Hippocampal formation (tissue), 2 donors: Measurements from ENCODE around the gene SOX21.

ENCODE experiments used
- DNase-seq, 2 donors: peaks; one replicate each; lab custom pipeline; 2025; lab: John Stamatoyannopoulos, UW

SOX21 gene

DNA sequence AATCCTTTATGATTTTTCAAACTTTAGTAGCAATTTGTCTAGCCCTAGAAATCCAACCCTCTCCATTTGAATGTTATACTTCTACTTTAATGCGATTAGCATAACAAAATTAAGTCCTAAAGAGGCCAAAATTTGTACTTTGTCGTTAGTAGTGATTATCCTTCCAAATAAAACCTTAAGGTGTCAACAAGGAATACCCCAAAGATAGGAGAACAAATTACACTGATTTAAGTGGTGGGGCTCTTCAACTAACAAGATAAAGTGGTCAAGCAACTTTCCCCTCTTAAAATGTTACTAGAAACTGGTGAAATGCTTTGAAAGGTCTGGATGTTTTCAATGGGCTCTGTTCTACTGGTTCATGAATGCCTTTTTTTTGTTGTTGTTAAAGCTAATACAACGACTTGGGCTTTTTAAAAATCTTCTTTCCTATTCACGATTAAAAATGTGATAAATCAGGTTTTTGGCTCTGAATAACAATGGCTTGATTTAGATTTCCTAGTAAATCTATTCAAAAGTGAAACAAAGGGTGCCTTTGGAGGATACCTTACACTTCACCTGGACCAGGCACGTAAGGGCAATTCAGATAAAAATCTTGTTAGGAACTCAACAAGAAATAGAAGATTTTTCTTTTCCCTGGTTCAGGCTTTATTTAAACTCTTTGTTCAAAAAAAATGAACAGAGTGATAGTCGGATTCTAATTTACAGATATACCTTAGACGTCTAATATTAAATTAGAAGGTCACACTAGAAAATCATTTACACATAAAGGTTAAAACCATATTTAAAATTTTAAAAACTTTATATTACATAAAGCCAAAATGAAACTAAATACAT is 3.1 kb downstream of the SOX21 start:
- no peak for DNase-seq

DNA sequence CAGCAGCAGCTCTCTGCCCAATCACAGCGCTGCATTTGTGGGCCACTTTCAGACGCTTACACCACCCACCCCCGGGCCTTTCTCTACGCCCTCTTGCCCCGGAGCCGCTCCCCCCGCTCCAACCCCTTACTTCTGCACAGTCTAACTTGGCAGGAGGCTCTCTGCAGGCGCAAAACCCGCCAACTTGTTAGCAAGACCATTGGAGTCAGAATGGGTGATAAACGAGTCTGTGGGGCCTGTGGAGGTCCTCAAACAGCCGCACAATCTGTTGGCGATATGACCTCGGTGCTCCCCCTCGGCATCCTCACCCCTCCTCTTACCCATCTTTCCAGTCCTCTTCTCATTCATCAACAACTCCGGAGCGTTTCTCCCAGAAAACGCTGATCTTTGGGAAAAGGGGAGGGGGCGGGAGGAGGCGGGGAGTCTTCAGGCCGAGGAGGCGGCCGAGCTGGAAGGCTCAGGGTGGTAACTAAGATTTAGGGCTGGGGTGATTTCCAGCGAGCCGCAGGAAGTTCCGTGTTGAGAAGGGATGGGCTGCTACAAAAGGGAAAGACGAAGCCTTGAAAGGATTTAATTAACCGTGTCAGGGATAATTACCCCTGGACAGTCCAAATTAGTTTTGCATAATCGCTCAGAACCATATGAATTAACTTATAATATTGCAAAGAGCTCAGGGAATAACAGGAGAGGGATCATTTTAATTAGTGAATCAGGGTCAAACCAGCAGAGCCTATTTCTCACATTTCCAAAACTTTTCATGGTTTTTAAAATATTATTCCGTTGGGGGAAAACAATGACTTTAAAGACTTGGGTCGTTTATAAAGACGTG is 4.1 kb downstream of the SOX21 start:
- peak; percentile 29 to 64 for DNase-seq

DNA sequence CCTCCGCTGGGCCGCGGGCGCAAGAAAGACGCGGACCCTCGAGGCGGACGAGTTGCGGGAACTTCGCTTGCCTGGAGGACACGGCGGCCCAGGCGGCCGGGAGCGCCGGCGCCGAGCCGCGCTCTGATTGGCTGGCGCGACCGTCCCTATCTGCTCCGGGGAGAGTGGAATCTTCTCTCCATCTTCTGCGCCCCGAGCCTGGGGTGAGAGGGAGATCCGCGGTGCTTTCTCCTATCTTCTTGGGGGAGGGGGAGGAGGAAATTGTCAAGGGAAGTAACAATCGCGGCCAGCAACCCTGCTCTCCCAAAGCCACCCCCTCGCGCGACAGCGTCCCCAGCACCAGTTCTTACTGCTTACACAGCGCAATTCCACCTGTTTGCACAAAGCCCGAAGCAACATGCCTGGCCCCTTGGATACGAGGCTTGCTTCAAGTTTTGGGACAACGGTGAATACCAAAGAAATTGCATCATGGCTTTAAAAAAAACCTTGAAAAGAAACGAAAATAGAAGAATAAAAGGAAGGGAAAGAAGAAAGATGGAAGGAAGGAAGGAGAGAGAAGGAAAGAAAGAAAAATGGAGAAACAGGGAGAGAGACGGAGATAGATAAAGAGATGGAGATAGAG is 4.8 kb downstream of the SOX21 start:
- peak in 1 of 2 donors; percentile 28 for DNase-seq

DNA sequence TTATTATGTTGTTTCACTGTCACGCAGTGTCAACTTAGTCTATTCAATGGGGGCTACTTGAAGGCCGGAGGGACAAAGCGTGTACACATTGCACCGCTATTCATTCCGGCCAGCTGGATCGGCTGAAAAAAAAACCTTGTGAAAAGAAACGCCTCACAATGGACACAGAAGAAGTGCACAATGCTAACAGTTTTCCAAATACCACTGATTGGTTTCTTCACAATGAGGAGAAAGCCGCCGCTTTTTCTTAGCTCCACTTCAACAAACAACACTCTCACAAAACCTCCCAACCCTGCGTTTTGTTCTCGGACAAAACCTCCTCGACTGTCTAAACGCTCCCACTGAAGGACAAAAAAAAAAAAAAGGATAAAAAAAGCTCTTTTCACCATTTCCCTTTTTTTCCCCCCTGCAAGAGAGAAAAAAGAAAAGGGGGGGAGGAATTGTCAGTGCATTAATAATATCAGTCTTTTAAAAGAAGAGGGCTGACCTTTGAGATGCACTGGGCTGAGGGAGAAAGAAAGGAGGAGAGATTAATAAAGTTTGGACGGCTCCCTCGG is 5.4 kb downstream of the SOX21 start:
- peak; percentile 64 to 88 for DNase-seq

DNA sequence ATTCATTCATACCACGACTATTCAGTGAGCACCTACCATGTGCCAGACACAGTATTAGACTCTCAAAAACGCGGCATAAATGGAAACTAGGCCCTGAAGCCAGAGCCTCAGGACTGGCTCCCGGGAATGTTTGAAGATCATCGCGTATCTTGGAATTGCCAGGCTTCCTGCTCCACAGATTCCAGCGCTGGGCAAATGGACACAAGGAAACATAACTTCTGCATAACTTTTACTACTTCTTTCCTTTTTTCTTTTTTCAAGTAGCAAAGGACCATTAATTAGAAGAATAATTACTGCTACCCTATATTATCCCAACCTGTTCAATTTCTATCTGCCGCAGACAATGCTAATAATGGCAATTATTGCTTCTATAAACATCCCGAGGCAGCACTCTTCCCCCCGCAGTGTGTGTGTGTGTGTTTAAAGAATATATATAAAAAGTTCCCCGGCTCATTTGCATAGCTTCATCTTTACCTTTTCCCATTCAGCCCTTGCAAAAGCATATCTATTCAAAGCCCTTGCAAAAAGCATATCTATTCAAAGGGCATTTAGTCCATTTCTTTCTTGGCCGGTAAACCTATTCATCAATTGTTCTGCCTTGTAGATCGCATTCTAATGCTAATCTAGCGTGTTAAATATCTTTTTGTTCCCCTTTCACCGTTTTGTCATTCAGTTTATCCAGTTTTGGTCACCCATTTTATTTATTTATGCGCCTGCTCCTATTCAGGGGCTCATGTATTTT is 6.1 kb downstream of the SOX21 start:
- no peak for DNase-seq

DNA sequence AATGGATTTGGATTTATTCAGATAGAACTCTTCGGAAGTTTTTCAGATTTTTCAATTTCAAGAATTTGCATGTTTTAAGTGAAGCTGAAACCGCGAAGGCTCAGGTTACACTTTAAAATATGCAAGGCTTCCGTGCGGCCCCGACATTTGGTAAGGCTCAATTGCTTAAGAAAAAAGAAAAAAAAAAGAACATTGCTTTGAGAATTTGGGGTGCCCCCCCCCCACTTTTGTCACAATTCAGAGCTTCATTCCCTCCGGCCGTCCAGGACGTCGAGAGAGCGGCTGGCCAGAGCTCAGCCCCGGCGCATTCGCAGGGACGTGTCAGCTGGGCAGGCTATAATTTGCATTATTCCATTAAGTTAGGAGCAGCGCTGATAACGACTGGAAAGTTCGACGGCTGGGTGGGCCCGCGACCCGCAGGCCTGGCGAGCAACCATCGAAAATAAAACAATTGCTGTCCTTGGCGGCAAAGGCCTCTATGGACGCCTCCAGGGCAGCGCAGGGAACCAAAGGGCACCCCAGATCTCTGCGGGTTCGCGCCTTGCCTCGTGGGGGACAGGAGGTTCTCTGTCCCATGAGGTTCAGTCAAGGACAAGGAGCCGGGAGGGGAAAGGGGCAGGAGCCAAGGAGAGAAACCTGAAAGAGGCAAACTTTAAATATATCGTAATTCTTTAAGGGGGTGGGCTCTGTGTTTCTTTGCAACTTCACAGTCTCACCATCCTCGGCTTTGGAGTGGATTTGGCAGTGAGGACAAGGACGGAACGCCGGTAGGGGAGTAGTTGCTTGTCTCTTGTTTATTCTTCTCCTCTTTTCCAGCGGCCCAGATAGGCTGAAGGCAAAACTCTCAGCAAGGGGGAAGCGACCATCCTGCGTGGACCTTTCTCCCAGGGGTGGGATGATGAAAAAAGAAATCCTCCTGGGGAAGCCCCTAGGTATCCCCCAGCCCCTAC is 7.0 kb downstream of the SOX21 start:
- DNase-seq, result no peak

DNA sequence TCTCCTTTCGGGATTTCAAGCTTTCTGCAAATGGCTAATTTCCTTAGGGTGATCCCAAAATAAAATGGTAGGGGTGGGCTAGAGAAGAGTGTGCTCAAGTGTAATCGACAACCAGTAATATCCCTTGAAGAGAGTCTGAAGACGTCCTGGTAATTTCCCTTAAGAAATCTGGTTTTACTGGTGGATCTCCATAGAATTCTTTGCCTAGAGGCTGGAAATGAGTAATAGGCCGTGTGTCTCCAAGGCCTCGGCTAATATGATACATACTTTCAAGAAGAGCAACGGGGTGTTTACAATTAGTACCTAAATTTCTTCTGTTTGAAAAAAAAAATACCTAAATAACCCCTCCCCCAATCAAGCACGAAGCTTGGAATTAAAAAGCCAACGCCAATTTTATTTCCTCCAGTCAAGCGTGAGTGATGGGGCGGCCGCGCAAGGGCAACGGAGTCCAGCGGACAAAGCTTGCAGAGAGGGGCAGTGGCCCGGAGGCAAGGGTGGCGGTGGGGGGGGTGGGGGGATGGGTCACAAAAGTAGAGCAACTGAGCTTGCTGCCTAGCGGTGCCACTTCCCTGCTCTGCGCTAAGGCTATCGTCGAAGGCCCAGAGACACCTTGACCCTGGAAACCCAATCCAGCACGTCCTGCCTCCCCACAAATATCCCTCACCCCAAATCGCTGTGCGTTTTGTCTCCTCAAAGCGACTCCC is 7.8 kb downstream of the SOX21 start:
- no peak for DNase-seq

DNA sequence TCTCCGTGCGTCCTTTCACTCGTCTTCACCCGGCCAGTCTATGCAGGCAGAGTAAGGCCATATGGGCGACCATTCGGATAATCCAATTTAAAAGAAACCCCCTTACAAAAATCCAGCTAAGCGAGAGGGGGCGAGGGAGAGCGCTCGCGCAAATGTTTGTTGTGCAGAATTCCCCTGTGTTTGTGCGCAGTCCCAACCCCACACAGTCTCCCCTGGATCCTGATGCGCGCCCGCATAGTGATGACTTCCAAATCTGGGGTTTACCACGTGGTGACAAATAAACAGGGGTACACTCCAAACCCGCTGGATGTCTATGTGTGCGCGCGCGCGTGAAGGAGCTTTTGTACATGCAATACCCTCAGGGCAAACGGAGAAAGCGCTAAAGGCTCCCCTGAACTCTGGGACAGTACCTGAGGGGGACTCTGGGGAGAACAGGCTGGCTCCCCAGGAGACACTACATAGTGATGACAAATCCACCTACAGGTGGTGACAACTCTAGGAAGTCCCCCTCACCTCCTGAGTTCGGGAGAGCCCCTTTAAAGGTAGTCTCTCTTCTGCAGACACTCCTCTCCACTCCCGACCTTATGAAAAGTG is 8.5 kb downstream of the SOX21 start:
- DNase-seq, result no peak

DNA sequence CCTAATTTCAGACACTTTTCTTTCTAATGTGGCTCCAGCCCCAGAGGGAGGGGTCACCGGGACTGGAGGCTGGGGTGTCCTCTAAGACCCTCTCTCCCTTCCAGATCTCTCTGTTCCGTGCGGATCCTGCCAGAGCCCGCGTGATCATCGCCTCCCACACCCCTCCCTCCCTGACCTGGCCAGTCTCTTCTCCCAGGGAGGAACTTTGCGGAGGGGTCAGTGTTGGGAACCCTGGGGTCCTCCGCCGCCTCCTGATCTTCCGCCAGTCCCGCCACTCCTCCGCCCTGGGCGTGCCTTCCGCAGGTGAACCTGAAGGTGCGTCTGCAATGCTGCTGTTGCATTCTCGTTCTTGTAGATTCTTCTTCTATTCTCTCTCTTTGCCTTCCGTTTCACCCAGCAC is 9.1 kb downstream of the SOX21 start:
- no peak for DNase-seq

DNA sequence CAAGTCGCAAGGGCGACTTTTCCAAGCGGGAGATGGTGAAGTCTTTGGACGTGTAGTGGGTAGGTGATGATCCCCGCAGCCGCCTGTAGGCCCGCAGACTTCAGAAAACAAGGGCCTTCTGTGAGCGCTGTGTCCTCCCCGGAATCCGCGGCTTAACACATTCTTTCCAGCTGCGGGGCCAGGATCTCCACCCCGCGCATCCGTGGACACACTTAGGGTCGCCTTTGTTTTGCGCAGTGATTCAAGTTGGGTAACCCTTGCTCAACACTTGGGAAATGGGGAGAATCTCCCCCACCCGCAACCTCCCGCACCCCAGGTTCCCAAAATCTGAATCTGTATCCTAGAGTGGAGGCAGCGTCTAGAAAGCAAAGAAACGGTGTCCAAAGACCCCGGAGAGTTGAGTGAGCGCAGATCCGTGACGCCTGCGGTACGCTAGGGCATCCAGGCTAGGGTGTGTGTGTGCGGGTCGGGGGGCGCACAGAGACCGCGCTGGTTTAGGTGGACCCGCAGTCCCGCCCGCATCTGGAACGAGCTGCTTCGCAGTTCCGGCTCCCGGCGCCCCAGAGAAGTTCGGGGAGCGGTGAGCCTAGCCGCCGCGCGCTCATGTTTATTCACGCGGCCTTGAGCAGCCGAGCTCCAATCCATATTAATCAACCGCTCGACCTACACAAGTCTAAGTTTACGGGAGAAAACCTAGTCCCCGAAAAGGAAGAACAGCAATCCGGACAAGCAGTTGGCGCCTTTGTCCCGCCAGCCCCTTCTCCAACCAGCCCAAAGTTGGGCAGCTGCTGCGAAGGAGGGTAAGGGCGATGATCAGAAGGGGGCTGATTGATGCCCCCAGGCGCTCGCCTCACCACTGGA is 9.9 kb downstream of the SOX21 start:
- no peak for DNase-seq

DNA sequence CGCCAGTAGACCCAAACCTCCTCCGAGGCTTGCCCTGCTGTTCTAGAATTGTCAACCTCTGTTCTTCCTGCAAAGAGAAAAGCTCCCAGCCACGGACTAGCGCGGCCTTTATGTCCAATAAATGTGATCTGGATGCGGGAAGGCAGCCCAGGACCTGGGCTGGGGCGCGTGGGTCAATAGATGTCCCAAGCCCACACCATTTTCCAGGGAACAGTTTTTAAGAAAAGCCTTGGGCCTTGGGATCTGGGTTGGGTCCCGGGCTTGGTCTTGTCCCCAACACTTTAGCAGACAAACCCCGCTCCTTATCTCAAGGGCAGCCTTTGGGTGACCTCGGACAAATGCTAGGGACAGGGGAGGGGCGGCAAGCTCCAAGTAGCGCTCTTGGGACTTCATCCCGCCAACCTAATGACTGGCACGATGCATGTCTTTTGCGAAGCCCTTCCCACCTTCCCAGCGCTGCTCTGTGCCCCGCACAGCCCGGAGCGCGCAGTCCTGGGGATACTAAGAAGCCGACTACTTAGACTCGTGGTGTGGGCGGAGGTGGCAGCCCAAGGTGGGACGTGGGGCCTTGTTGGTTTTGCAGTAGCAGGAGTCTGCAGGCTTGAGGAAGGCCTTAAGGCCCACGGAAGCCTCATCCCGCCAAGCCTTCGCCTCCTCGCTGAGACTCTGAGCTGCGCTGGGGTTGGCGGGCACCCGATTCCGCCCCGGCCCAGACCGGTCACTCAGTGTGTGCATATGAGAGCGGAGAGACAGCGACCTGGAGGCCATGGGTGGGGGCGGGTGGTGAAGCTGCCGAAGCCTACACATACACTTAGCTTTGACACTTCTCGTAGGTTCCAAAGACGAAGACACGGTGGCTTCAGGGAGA is 10.8 kb downstream of the SOX21 start:
- no peak for DNase-seq

DNA sequence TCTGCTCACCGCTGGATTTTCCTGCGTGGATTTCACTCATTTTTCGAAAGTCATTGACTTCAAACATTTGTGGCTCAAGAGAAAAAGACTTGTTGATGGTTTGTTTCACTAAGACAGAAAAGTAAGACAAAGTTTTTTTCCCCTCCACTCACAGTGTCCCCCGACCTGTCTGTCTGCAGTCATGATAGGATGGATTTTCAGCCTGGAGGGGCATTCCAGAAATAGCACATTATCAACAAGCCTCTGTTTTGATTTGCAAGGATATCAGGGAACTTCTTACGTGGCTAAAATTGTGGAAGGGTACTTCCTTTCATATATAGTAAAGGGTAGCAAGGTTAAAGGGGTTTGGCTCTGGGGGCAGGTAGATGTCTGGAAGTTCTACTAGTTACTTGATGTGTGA is 11.8 kb downstream of the SOX21 start:
- no peak for DNase-seq

DNA sequence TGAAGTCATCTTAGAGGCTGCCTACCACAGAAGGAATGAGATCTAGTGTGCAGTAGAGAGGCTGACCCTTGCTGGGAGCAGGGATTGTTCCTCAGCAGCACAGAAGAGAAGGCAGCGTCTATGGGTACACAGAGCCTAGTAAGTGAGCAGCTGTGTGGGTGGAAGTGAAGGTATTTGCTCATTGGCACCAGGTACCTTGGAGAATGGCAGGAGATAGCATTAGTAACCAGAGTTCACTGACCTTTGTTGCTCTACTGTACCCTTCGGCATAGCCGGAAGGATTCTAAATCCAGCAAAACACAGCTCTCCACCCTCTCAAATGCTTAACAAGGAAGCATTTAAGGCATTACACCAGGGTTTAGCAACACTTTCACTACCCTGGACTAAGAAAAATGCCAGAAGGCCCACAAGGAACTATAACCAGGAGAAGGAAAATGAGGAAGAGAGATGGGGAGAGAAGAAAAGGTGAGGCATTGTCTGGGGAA is 12.3 kb downstream of the SOX21 start:
- DNase-seq, result no peak

DNA sequence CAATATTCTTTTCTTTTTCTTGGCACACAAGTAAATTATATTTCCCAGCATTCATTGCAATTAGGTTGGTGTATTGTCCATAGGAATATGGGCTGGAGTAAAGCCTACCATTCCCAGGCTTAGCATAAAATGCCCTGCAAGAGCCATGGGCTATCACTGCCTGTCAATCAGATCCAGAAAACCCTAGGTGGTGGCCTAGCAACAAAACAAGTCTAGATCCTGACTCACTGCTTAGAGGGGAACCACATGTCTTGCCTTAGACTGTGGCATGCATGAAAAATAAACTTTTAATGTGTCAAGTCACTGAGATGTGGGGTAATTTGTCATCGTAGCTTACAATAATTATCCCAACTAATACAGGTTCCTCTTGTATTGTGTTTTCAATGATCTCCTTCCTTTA is 16.2 kb downstream of the SOX21 start:
- DNase-seq, result no peak

DNA sequence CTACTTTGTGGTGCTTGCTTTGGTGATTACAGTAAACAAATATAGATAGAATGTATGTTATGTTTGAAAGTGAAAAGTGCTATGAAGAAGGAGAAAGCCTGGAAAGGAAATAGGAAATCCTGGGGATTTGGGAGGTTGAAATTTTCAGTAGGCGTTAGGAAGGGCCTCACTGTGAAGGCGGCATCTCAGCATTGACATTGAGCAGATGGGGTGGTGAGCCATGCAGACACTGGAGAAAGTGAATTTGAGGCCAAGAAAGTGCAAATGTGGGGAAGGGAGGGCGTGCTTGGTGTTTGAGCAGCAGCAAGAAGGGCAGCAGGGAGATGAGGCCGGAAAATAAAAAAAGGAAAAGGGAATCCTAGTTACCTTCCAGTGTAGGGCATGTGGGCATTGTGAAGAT is 20.3 kb downstream of the SOX21 start:
- no peak for DNase-seq

DNA sequence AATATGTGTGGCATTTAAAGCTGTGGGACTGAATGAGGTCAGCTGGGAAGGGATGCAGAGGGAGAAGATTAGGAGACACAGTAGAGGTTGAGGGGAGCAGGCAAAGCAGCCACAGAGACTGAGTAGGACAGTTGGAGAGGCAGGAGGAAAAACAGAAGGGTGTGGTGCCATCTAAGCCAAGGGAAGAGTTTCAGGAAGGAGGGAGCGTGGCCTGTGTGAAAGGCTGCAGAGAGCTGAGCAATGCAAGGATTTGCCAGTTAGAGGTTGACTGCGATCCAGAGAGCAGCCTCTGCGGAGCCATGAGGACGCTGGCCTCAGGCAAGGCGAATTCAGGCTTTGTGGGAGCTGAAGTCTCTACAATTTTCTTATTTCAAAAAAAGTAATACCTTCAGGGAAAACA is 28.9 kb downstream of the SOX21 start:
- no peak for DNase-seq

DNA sequence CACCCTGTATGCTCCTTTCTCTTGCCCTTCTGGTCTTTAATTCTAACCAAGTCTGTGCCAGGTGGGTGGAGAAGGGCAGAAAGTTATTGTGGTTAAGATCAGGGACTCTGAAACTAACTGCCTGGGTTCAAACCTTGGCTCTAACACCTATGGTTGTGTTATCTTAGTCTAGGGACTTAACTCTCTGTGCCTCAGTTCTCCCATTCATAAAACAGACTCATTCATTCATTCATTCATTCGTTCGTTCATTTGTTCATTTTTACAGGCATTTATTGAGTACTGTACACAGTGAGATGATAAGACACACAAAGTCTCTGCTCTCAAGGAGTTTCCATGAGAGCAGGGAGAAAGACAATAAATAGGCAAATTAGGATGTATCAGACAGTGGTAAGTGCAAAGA is 30.1 kb downstream of the SOX21 start:
- no peak for DNase-seq
